Fibroblast of villous mesenchyme (primary cell): Measurements from ENCODE around the gene ST6GAL1. TPM values are rescaled to one million over a fixed set of nuclear protein-coding genes. Genes with fewer than 3 reads are reported as not detected.
"Not testable (repeated sequence)": the region's sequence is repeated elsewhere in the genome, so short reads cannot be mapped to it uniquely, and the experiment has no call there.

Source experiments
- DNase-seq: peaks from one replicate; pipeline ENCODE4 v3.0.0-alpha.2; 2010; ENCODE audit warnings: low read depth
- H3K4me3 ChIP-seq: 2 replicates; pipeline ENCODE4 v1.5.1; 2011; ENCODE audit warnings: low read depth, mild to moderate bottlenecking, low read length
- CTCF ChIP-seq: IDR thresholded peaks from 2 replicates; pipeline ENCODE4 v1.5.1; 2012; ENCODE audit warnings: low read depth, mild to moderate bottlenecking, low read length; ENCODE audit not compliant: insufficient read depth
- total RNA-seq: library from RNA; depleted of rRNA; stranded (reverse); fragments of >200 nt; gene quantifications from 2 replicates; pipeline ENCODE4 v1.2.3, GENCODE V29; 2012

The ST6GAL1 gene
- total RNA-seq, 1 donor: 1.3 TPM

DNA sequence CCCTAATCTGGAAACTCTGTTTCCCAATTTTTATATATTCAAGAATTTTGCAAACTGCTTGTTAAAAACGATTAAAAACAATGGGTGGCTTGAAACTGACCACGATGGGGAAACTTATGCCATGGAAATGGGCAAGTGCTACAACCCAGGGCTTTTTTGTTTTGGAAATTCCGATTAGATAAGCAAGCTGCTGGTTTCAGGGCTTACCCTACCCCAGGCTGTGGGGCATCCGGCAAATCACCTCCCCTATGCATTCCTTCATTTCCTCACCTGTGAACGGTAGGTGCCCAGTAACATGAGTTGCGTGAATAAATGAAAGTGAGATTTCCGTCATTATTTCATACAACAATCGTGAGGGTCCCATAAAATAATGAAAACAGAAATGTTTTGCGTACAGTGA, 34.3 kb downstream of the ST6GAL1 start:
- H3K4me3 ChIP-seq: no peak overlapping the region
- no peak for DNase-seq
- no peak for TF ChIP-seq CTCF

DNA sequence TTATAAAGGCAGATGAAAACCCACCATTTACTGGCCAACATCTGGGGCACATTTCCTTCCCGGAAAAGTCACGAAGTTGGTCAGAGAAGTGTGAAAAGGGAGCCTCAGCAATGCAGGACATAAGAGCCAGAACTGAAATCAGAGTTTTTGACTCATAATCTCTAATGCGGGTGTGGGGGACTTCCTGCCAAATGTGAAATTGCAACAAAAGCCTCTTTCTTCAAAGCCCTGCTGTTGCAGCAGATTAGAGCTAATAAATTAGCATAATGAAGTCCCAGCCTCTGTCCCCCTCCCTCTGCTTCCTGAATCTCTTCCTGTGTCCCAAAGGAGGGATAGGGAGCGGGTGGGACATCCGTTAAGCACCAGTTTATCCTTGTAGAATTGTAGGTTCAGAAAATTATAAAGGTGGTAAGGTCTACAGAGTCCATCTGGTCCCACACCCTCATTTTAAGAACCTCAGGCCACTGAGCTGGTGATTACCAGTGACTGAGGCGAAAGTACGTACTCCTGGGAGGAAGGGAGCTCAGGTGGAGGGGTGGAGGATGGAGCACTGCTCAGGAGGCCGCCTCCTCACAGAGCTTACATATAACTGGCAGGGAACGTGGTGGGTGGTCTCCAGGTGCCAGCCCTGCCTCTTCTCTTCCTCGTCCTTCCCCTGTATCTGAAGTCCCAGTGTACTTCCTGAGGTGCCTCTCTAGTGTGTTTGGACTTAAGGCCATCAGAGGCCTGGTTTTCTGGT, 35.0 kb downstream of the ST6GAL1 start:
- H3K4me3 ChIP-seq: no peak overlapping the region
- no peak for TF ChIP-seq CTCF
- no peak for DNase-seq

DNA sequence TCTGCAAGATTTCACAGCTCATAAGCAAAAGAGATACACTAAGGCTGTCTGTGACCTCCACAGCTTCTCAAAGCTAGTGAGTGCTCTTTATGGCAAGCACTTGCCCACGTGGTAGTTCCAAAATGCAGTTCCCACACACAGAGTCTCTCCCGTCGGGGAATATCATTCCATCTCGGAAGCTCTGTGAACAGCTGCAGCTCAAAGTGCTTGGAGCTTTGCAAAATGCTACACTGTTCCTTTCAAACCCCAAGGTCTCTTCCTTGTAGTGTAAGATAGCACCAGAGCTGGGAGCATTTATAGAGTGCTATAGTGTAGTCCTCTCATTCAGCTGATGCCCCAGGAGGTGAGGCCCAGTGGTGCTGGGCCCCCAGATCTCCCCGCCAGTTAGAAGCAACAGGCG, 36.1 kb downstream of the ST6GAL1 start:
- H3K4me3 ChIP-seq: no peak overlapping the region
- no peak for TF ChIP-seq CTCF
- DNase-seq: no peak

GRCh38 chr3:186967236-186967635, 36.9 kb downstream of the ST6GAL1 start:
- DNase-seq, H3K4me3 ChIP-seq: not testable (repeated sequence)

DNA sequence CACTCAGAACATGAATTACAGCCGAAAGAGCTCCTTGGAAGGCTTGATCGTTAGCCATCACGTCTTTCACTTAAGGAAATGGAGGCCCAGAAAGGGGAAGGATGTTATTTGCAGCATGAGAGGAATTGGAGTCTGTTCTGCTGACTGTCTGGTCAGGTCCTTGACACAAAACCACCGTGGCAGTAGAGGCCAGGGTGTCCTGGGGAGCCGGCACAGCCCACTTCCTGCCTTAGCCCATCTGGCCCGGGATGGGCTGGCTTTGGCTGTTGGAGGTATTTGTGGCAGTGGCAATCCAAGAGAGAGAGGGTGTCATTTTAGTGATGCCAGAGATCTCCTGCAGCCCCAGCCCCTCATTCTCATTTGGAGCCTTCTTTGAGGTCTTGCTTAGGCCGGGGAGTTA, 37.4 kb downstream of the ST6GAL1 start:
- H3K4me3 ChIP-seq: no peak overlapping the region
- DNase-seq: no peak
- no peak for TF ChIP-seq CTCF

DNA sequence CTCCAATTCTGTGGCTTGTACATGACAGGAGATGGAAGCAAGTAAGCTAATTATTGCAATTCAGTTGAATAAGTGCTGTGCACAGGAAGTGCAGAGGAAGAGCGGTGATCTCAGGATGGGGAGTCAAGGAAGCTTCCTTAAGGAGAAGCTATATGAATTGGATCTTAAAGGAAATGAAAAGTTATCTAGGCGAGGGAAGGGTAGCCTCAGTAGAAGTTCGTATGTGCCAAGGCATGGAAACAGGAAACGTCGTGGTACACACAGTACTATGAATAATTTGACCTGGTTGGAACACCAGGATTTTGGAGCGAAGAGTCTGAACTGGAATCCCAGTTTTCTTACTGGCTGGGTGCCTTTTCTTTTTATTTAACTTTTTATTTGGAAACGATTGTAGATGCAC, 39.3 kb downstream of the ST6GAL1 start:
- H3K4me3 ChIP-seq: no peak overlapping the region
- no peak for DNase-seq
- TF ChIP-seq CTCF: no peak

DNA sequence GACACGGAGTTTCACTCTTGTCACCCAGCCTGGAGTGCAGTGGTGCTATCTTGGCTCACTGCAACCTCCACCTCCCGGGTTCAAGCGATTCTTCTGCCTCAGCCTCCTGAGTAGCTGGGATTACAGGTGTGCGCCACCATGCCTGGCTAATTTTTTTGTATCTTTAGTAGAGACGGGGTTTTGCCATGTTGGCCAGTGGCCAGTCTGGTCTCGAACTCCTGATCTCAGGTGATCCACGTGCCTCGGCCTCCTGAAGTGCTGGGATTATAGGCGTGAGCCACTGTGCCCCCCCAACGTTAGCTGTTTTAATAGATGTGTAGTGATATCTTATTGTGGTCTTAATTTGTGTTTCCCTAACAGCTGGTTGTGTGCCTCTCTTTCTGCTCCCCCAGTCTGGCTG, 40.8 kb downstream of the ST6GAL1 start:
- not testable (repeated sequence) for H3K4me3 ChIP-seq, DNase-seq

DNA sequence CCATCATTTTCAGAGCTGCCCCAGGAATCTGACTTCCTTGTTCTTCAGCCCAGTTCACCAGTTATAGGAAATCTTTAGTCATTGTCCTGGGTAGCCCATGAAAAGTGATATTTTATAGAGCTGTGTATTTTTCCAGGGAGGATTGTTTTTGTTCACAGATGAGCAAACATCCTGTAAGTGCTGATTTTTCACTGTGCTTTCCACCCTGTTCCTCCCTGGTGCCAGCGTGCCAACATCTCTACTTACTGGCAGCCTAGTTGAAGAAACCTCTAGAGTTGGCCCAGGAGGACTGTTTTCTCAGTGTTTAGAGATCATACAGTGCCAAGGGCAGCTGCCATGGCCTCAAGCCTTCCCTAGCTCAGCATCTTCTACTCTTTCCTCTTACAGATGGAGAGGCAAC, 41.3 kb downstream of the ST6GAL1 start:
- TF ChIP-seq CTCF: no peak
- H3K4me3 ChIP-seq: no peak overlapping the region
- DNase-seq: peak; percentile 18
